ENCODE measurements around the gene MAP3K6. TPM values are rescaled to one million over a fixed set of nuclear protein-coding genes. Genes with fewer than 3 reads are reported as not detected.

The MAP3K6 gene
- total and polyA plus RNA-seq, 11 donors: 21.1 to 77.0 (median 47.5) TPM

DNA sequence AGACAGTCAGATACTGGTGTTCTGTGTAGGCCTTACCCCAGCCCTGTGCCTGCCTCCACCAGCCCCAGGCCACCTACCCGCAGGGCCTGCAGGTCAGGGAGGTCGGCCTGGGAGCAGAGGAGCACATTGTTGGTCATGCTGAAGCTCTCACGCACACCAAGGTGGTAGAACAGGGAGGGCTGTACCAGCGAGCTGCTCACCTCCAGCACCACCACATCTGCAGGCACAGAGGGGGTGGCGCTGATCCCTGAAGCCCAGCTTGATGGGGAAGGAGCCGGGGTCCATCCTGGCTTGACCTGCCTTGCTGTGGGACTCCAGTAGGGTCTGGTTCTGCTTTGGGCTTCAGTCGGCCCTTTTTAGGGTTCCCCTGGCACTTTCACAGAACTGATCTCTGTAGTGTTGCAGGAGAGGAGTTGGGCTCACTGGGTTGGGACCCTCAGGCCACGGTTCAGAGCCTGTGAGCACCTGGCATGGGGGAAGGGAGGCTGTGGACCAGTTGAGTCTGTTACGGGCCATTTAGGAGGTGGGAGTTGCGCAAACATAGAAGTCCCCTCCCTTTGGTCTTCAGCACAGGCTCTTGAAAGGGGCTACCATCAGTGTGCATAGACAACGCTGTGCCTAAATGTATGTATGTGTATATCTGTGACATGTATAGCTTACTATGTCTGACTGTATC, 1.9 kb downstream of the MAP3K6 start:
- Histone ChIP-seq H3K4me3 (peak overlapping the region; percentile 70 to 93 (median 81)), H3K36me3 (peaks cover 0 to 51% (median 46%) of the 10 kb centered on the region in 9 donors), H3K9me3 (no peaks in the 10 kb centered on the region), H3K4me1 (peaks cover 7 to 60% (median 39%) of the 10 kb centered on the region in 12 donors), H3K27ac (peak overlapping the region in 11 of 12 donors; percentile 96 to 100 (median 99)), H3K27me3 (no peaks in the 10 kb centered on the region)
- intact Hi-C loops (cut with DNase I): loop anchor here in 4 of 10 donors (1.0 to 5.0 kb wide), 4 partner anchors 28 to 43 kb away; partner anchors contain the start of genes TMEM222 (in 3 of the 4) and GPR3 (in 1 of the 4)
- TF ChIP-seq POLR2A (IDR thresholded peaks at IDR 0.05) (no peak), CTCF (IDR thresholded peaks at IDR 0.05) (no peak)
- DNase-seq: no peak
- WGBS, 4 donors: 74 to 81% (median 79%) methylated on average over 10 to 11 of the region's 11 CpGs
- no peak for ATAC-seq

DNA sequence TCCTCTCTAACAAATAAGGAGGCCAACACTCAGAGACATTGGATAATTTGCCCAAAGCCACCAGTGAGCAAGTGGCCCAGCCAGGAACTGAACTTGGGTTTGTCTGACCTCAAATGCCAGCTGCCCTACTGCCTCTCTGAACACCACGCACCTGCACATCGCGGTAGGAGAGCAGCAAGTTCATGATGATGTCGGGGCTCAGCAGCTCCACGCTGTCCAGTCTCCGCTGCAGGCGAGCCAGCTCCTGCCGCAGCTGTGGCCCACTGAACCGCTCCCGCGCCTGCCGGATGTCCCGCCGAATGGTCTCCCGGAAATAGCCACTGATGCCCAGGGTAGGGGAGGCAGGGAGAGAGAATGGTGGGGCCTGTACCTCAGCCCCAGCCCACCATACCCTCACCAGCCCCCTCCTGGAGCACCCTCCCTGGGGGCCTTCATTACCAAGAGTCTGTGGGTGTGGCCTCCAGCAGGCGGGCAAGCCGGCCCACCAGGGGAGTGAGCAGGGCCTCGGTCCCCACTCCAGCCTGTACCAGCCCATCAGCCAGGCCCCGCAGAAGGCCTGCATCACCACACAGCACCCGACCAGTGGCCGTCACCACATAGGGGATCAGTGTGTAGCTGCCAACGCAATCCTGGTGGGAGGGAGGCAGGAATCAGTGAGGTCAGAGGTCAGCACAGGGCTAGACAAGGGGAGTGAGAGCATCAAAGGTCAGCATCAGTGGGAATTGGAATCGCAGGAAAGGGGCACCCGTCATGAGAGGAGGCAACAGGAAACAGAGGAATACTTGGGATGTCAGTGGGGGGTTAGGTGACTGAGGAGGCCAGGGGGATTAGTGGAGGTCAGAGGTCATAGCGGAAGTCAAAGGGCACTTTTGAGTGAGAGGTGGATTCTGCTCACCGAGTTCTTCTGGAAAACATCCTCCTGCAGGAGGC, 2.7 kb downstream of the MAP3K6 start:
- WGBS, 4 donors: 87 to 91% (median 88%) methylated on average over 21 to 26 of the region's 26 CpGs
- no peaks in the 10 kb centered on the region for H3K9me3 ChIP-seq
- peak overlapping the region in 4 of 12 donors; percentile 98 to 100 (median 98) for H3K27ac ChIP-seq
- intact Hi-C loops (cut with DNase I): loop anchor here in 2 of 10 donors (2.0 kb wide), 2 partner anchors 29 to 41 kb away; partner anchors contain the start of genes GPR3 (in 1 of the 2) and TMEM222 (in 1 of the 2)
- DNase-seq (no peak), ATAC-seq (no peak)
- H3K4me3 ChIP-seq: peak overlapping the region in 5 of 12 donors; percentile 72 to 93 (median 90)
- H3K4me1 ChIP-seq: peaks cover 7 to 58% (median 34%) of the 10 kb centered on the region in 12 donors
- peaks cover 0 to 59% (median 54%) of the 10 kb centered on the region in 9 donors for H3K36me3 ChIP-seq
- no peaks in the 10 kb centered on the region for H3K27me3 ChIP-seq
- TF ChIP-seq CTCF (IDR thresholded peaks at IDR 0.05) (no peak), POLR2A (IDR thresholded peaks at IDR 0.05) (no peak)

DNA sequence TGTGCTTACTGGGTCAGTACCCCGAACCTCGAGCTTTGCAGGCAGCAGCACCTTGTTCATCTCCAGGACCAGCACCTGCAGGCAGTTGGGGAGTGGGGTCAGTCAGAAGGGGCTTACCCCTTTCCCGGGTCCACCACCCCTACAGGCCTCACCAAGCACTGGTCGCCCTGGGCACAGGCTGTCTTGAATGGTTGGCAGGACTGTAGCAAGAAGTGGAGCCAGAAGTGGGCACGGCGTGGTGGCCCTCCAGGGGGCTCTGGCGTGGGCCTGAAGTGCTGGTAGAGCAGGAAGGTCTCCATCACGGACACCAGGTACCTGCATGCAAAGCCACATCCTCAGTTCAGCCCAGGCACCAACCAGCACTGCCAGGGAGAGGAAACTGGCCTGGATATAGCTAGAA, 5.2 kb downstream of the MAP3K6 start:
- no peak for ATAC-seq
- DNase-seq: no peak
- H3K27ac ChIP-seq: no peak overlapping the region
- TF ChIP-seq POLR2A (IDR thresholded peaks at IDR 0.05) (no peak), CTCF (IDR thresholded peaks at IDR 0.05) (no peak)
- no peak overlapping the region for H3K4me3 ChIP-seq
- no peaks in the 10 kb centered on the region for H3K27me3 ChIP-seq
- peaks cover 0 to 82% (median 72%) of the 10 kb centered on the region in 9 donors for H3K36me3 ChIP-seq
- H3K9me3 ChIP-seq: no peaks in the 10 kb centered on the region
- intact Hi-C loops (cut with DNase I): no loop called here
- WGBS, 4 donors: 93 to 97% (median 95%) methylated on average over 5 to 8 of the region's 8 CpGs
- H3K4me1 ChIP-seq: peaks cover 7 to 46% (median 18%) of the 10 kb centered on the region in 12 donors

DNA sequence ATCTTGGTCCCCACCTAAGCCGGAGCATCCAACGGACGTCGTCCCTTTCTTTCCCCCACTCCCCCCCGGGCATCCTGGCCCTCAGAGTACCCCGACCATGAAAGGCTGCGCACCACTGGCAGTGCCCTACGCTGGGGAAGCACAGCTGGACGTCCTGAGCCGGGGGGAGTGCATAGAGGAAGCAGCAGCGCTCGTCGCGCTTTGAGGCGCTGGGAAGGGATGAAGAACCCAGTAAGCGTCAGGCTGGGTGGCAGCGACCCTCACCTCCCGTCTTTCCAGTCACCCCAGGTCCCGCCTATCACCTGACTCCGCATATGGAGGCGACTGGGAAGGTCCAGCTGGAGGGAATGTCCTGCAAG, 5.7 kb downstream of the MAP3K6 start:
- H3K9me3 ChIP-seq: no peaks in the 10 kb centered on the region
- 84 to 93% (median 89%) methylated on average over 17 to 21 of the region's 21 CpGs for WGBS, 4 donors
- no peaks in the 10 kb centered on the region for H3K27me3 ChIP-seq
- ATAC-seq (no peak), DNase-seq (no peak)
- H3K4me1 ChIP-seq: peaks cover 7 to 46% (median 18%) of the 10 kb centered on the region in 12 donors
- H3K4me3 ChIP-seq: peak overlapping the region in 3 of 12 donors; percentile 37 to 56 (median 44)
- TF ChIP-seq CTCF (IDR thresholded peaks at IDR 0.05) (no peak), POLR2A (IDR thresholded peaks at IDR 0.05) (no peak)
- intact Hi-C loops (cut with DNase I): no loop called here
- peaks cover 0 to 87% (median 78%) of the 10 kb centered on the region in 9 donors for H3K36me3 ChIP-seq
- no peak overlapping the region for H3K27ac ChIP-seq
